ENCODE measurements around the gene LHFPL6. TPM values are rescaled to one million over a fixed set of nuclear protein-coding genes. Genes with fewer than 3 reads are reported as not detected.

The LHFPL6 gene
- total RNA-seq, 1 donor from 2014 or later, result 31.4 TPM

- Histone ChIP-seq H3K27me3 (ENCODE audit: insufficient read depth, low read length) (no peaks in the 10 kb centered on the region), H3K4me1 (ENCODE audit: insufficient read depth, low read length) (no peaks in the 10 kb centered on the region), H3K4me2 (ENCODE audit: low read length) (no peak overlapping the region), H2AFZ (ENCODE audit: low read depth, low read length) (no peak overlapping the region), H3K9ac (ENCODE audit: low read length) (no peak overlapping the region), H3K79me2 (ENCODE audit: insufficient read depth, low read length) (peaks cover 17% of the 10 kb centered on the region), H3K27ac (ENCODE audit: low read depth, low read length) (no peak overlapping the region), H3K4me3 (ENCODE audit: insufficient read depth, low read depth, low read length) (no peak overlapping the region), H3K9me3 (ENCODE audit: insufficient read depth, low read depth, low read length) (no peaks in the 10 kb centered on the region), H4K20me1 (ENCODE audit: insufficient read depth, low read length) (no peaks in the 10 kb centered on the region), H3K36me3 (ENCODE audit: insufficient read depth, low read length) (no peaks in the 10 kb centered on the region)
- no peak overlapping the region for H3K4me3 Mint-ChIP-seq (ENCODE audit: unreplicated experiment)
- H3K36me3 Mint-ChIP-seq (ENCODE audit: low read depth, unreplicated experiment), result no peaks in the 10 kb centered on the region
- TF ChIP-seq EZH2 (IDR thresholded peaks at IDR 0.05; ENCODE audit: insufficient read depth, low read length) (no peak), CTCF (IDR thresholded peaks at IDR 0.05; ENCODE audit: insufficient read depth, low read depth, low read length) (no peak)
- peaks cover 1% of the 10 kb centered on the region for H3K9me3 Mint-ChIP-seq (ENCODE audit: unreplicated experiment)
- no peak for DNase-seq (ENCODE audit: low read depth)
- FAIRE-seq, result no peak
- no peaks in the 10 kb centered on the region for H3K27me3 Mint-ChIP-seq (ENCODE audit: low read depth, unreplicated experiment)
- H3K27ac Mint-ChIP-seq (ENCODE audit: unreplicated experiment), result no peak overlapping the region
- H3K4me1 Mint-ChIP-seq (ENCODE audit: low read depth, unreplicated experiment), result peaks cover 3% of the 10 kb centered on the region
These were observed 25.0 kb downstream of the LHFPL6 start for GRCh38 chr13:39577838-39578491.

- FAIRE-seq, result no peak
These were observed 25.8 kb downstream of the LHFPL6 start for GRCh38 chr13:39577203-39577602.

More at GRCh38 chr13:39577203-39577602, 25.8 kb downstream of the LHFPL6 start:
- Histone ChIP-seq H3K36me3 (ENCODE audit: insufficient read depth, low read length) (no peaks in the 10 kb centered on the region), H3K4me2 (ENCODE audit: low read length) (no peak overlapping the region), H4K20me1 (ENCODE audit: insufficient read depth, low read length) (no peaks in the 10 kb centered on the region), H3K27me3 (ENCODE audit: insufficient read depth, low read length) (no peaks in the 10 kb centered on the region), H3K79me2 (ENCODE audit: insufficient read depth, low read length) (peaks cover 11% of the 10 kb centered on the region), H3K9me3 (ENCODE audit: insufficient read depth, low read depth, low read length) (no peaks in the 10 kb centered on the region), H3K4me3 (ENCODE audit: insufficient read depth, low read depth, low read length) (no peak overlapping the region), H3K9ac (ENCODE audit: low read length) (no peak overlapping the region), H3K4me1 (ENCODE audit: insufficient read depth, low read length) (no peaks in the 10 kb centered on the region), H2AFZ (ENCODE audit: low read depth, low read length) (no peak overlapping the region), H3K27ac (ENCODE audit: low read depth, low read length) (no peak overlapping the region)
- TF ChIP-seq CTCF (IDR thresholded peaks at IDR 0.05; ENCODE audit: insufficient read depth, low read depth, low read length) (no peak), EZH2 (IDR thresholded peaks at IDR 0.05; ENCODE audit: insufficient read depth, low read length) (no peak)
- peaks cover under 1% of the 10 kb centered on the region for H3K9me3 Mint-ChIP-seq (ENCODE audit: unreplicated experiment)
- no peaks in the 10 kb centered on the region for H3K27me3 Mint-ChIP-seq (ENCODE audit: low read depth, unreplicated experiment)
- H3K4me3 Mint-ChIP-seq (ENCODE audit: unreplicated experiment), result no peak overlapping the region
- peaks cover 3% of the 10 kb centered on the region for H3K4me1 Mint-ChIP-seq (ENCODE audit: low read depth, unreplicated experiment)
- H3K36me3 Mint-ChIP-seq (ENCODE audit: low read depth, unreplicated experiment), result no peaks in the 10 kb centered on the region
- no peak overlapping the region for H3K27ac Mint-ChIP-seq (ENCODE audit: unreplicated experiment)
- no peak for DNase-seq (ENCODE audit: low read depth)

All from astrocyte (in vitro differentiated cells and primary cell).